HG03469 (cell line): ENCODE results near the gene SEPTIN7.

Experiments
- ATAC-seq: cut with Tn5 transposase; IDR thresholded peaks from one replicate; pipeline ENCODE4 v1.9.1; 2021; ENCODE audit warnings: mild to moderate bottlenecking, moderate library complexity, moderate number of reproducible peaks; ENCODE audit not compliant: unreplicated experiment

The SEPTIN7 gene

GRCh38 chr7:35785250-35785649 is 15.6 kb upstream of the SEPTIN7 start:
- no peak for ATAC-seq

- ATAC-seq = no peak
Measured at GRCh38 chr7:35787925-35788324, 12.9 kb upstream of the SEPTIN7 start.

- ATAC-seq = no peak
Measured at GRCh38 chr7:35792472-35792871, 8.4 kb upstream of the SEPTIN7 start.

- ATAC-seq = no peak
Measured at GRCh38 chr7:35792873-35793489, 7.9 kb upstream of the SEPTIN7 start.

GRCh38 chr7:35797311-35797710 is 3.5 kb upstream of the SEPTIN7 start:
- ATAC-seq = no peak

- ATAC-seq = peak; percentile 25
Measured at GRCh38 chr7:35799846-35800717, 775 bp upstream of the SEPTIN7 start.

- no peak for ATAC-seq
Measured at GRCh38 chr7:35801392-35802101, 690 bp downstream of the SEPTIN7 start.

- no peak for ATAC-seq
Measured at GRCh38 chr7:35802102-35802466, 1.2 kb downstream of the SEPTIN7 start.

GRCh38 chr7:35802649-35803048 is 1.8 kb downstream of the SEPTIN7 start:
- no peak for ATAC-seq

GRCh38 chr7:35804231-35804970 is 3.5 kb downstream of the SEPTIN7 start:
- ATAC-seq = no peak

- ATAC-seq = no peak
Measured at GRCh38 chr7:35805876-35806275, 5.0 kb downstream of the SEPTIN7 start.

- ATAC-seq = no peak
Measured at GRCh38 chr7:35816514-35816913, 15.7 kb downstream of the SEPTIN7 start.

- ATAC-seq = no peak
Measured at GRCh38 chr7:35817181-35817580, 16.3 kb downstream of the SEPTIN7 start.

- no peak for ATAC-seq
Measured at GRCh38 chr7:35817930-35818329, 17.1 kb downstream of the SEPTIN7 start.

- ATAC-seq = no peak
Measured at GRCh38 chr7:35818513-35818912, 17.7 kb downstream of the SEPTIN7 start.

- ATAC-seq = no peak
Measured at GRCh38 chr7:35819310-35819709, 18.5 kb downstream of the SEPTIN7 start.

GRCh38 chr7:35819954-35820703 is 19.3 kb downstream of the SEPTIN7 start:
- no peak for ATAC-seq

- no peak for ATAC-seq
Measured at GRCh38 chr7:35820858-35821257, 20.0 kb downstream of the SEPTIN7 start.

GRCh38 chr7:35823440-35823839 is 22.6 kb downstream of the SEPTIN7 start:
- ATAC-seq = no peak

GRCh38 chr7:35825974-35826373 is 25.1 kb downstream of the SEPTIN7 start:
- ATAC-seq = no peak
